ENCODE measurements around the gene LDHAL6B. TPM values are rescaled to one million over a fixed set of nuclear protein-coding genes. Genes with fewer than 3 reads are reported as not detected.

Gene LDHAL6B
- total and polyA plus RNA-seq, 2 experiments from 2014 or later, result not detected

GRCh38 chr15:59166166-59166565 lies 40.5 kb upstream of the LDHAL6B start:
- Mint-ChIP-seq H3K27ac (peak overlapping the region; percentile 23), H3K9me3 (no peaks in the 10 kb centered on the region), H3K4me3 (no peak overlapping the region), H3K4me1 (peaks cover 23% of the 10 kb centered on the region), H3K36me3 (ENCODE audit: low read depth) (peaks cover 22% of the 10 kb centered on the region; the same call in 2 of the 3 replicates), H3K27me3 (ENCODE audit: insufficient read depth, low read depth, poor library complexity) (peaks cover 4% of the 10 kb centered on the region)
- Histone ChIP-seq H3K9me2 (ENCODE audit: insufficient read depth) (0 out of 2 replicates have a peak, but pooled peaks cover 5% of the 10 kb centered on the region), H3F3A (replicated peaks; ENCODE audit: low read depth) (no peaks in the 10 kb centered on the region), H2AFZ (no peak overlapping the region), H3K4me1 (ENCODE audit: insufficient read depth) (no peaks in the 10 kb centered on the region), H3K27ac (ENCODE audit: low read depth) (no peak overlapping the region), H3K79me2 (replicated peaks; ENCODE audit: insufficient read depth) (no peaks in the 10 kb centered on the region), H3K27me3 (ENCODE audit: insufficient read depth) (no peaks in the 10 kb centered on the region), H4K20me1 (replicated peaks; ENCODE audit: insufficient read depth) (no peaks in the 10 kb centered on the region), H3K4me2 (no peak overlapping the region), H3K36me3 (ENCODE audit: insufficient read depth) (0 out of 2 replicates have a peak, but pooled peaks cover 13% of the 10 kb centered on the region), H3K4me3 (no peak overlapping the region)
- TF ChIP-seq POLR2AphosphoS5 (IDR thresholded peaks at IDR 0.05; ENCODE audit: low read depth), result no peak
- TF ChIP-seq JUNB (IDR thresholded peaks at IDR 0.05; ENCODE audit: unreplicated experiment), result no peak
- no peak for TF ChIP-seq EZH2 (IDR thresholded peaks at IDR 0.05; ENCODE audit: low read depth, unreplicated experiment)
- no peak for TF ChIP-seq STAT1 (IDR thresholded peaks at IDR 0.05; ENCODE audit: unreplicated experiment)
- no peak for TF ChIP-seq EZH2phosphoT487 (IDR thresholded peaks at IDR 0.05; ENCODE audit: unreplicated experiment)
- TF ChIP-seq, protein P1, sequence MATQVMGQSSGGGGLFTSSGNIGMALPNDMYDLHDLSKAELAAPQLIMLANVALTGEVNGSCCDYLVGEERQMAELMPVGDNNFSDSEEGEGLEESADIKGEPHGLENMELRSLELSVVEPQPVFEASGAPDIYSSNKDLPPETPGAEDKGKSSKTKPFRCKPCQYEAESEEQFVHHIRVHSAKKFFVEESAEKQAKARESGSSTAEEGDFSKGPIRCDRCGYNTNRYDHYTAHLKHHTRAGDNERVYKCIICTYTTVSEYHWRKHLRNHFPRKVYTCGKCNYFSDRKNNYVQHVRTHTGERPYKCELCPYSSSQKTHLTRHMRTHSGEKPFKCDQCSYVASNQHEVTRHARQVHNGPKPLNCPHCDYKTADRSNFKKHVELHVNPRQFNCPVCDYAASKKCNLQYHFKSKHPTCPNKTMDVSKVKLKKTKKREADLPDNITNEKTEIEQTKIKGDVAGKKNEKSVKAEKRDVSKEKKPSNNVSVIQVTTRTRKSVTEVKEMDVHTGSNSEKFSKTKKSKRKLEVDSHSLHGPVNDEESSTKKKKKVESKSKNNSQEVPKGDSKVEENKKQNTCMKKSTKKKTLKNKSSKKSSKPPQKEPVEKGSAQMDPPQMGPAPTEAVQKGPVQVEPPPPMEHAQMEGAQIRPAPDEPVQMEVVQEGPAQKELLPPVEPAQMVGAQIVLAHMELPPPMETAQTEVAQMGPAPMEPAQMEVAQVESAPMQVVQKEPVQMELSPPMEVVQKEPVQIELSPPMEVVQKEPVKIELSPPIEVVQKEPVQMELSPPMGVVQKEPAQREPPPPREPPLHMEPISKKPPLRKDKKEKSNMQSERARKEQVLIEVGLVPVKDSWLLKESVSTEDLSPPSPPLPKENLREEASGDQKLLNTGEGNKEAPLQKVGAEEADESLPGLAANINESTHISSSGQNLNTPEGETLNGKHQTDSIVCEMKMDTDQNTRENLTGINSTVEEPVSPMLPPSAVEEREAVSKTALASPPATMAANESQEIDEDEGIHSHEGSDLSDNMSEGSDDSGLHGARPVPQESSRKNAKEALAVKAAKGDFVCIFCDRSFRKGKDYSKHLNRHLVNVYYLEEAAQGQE (IDR thresholded peaks at IDR 0.05; ENCODE audit: unreplicated experiment), result no peak
- no peak for TF ChIP-seq ZNF114 (CRISPR knock-in tag; IDR thresholded peaks at IDR 0.05)
- TF ChIP-seq, protein P2, sequence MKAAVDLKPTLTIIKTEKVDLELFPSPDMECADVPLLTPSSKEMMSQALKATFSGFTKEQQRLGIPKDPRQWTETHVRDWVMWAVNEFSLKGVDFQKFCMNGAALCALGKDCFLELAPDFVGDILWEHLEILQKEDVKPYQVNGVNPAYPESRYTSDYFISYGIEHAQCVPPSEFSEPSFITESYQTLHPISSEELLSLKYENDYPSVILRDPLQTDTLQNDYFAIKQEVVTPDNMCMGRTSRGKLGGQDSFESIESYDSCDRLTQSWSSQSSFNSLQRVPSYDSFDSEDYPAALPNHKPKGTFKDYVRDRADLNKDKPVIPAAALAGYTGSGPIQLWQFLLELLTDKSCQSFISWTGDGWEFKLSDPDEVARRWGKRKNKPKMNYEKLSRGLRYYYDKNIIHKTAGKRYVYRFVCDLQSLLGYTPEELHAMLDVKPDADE (IDR thresholded peaks at IDR 0.05), result no peak
- no peak for TF ChIP-seq NANOG (IDR thresholded peaks at IDR 0.05; ENCODE audit: borderline replicate concordance)
- TF ChIP-seq ZNF331 (CRISPR knock-in tag; IDR thresholded peaks at IDR 0.05; ENCODE audit: low read depth), result no peak
- TF ChIP-seq, protein P3, sequence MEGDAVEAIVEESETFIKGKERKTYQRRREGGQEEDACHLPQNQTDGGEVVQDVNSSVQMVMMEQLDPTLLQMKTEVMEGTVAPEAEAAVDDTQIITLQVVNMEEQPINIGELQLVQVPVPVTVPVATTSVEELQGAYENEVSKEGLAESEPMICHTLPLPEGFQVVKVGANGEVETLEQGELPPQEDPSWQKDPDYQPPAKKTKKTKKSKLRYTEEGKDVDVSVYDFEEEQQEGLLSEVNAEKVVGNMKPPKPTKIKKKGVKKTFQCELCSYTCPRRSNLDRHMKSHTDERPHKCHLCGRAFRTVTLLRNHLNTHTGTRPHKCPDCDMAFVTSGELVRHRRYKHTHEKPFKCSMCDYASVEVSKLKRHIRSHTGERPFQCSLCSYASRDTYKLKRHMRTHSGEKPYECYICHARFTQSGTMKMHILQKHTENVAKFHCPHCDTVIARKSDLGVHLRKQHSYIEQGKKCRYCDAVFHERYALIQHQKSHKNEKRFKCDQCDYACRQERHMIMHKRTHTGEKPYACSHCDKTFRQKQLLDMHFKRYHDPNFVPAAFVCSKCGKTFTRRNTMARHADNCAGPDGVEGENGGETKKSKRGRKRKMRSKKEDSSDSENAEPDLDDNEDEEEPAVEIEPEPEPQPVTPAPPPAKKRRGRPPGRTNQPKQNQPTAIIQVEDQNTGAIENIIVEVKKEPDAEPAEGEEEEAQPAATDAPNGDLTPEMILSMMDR (conservative IDR thresholded peaks at IDR 0.05; ENCODE audit: low read depth in 2 of 2), result no peak
- no peak for TF ChIP-seq ZNF462 (CRISPR knock-in tag; IDR thresholded peaks at IDR 0.05)
- no peak for TF ChIP-seq CREB1 (CRISPR knock-in tag; IDR thresholded peaks at IDR 0.05; ENCODE audit: low read depth)
- ATAC-seq, result no peak
- no peak for DNase-seq (ENCODE audit: low spot score)
